Measurements from ENCODE around the gene NLRP4. TPM values are rescaled to one million over a fixed set of nuclear protein-coding genes. Genes with fewer than 3 reads are reported as not detected.

NLRP4 gene
- polyA plus RNA-seq, 1 donor (not counting 4 experiments of a cell fraction or from before 2014, with no cell fraction given): not detected

- Histone ChIP-seq H3K79me2 (ENCODE audit: control insufficient read depth, insufficient read depth, low read length) (no peaks in the 10 kb centered on the region), H3K27me3 (ENCODE audit: control insufficient read depth, extremely low read depth, insufficient read depth, low read length) (no peaks in the 10 kb centered on the region), H2AFZ (ENCODE audit: control insufficient read depth, low read length) (no peak within 1 kb of the TSS), H3K4me2 (ENCODE audit: control insufficient read depth, extremely low read depth, insufficient read depth, low read depth, low read length) (no peak within 1 kb of the TSS), H3K27ac (ENCODE audit: control insufficient read depth, insufficient read depth, low read length) (no peak within 1 kb of the TSS), H4K20me1 (ENCODE audit: control insufficient read depth, extremely low read depth, insufficient read depth, low read length) (no peaks in the 10 kb centered on the region), H3K9ac (ENCODE audit: control insufficient read depth, extremely low read depth, insufficient read depth, low read length) (no peak within 1 kb of the TSS), H3K9me3 (ENCODE audit: control insufficient read depth, low read depth, low read length) (no peaks in the 10 kb centered on the region), H3K36me3 (ENCODE audit: control insufficient read depth in 2 of 2, extremely low read depth in 1 of 2, insufficient read depth in 2 of 2, low read length in 2 of 2) (no peaks in the 10 kb centered on the region), H3K4me1 (ENCODE audit: control insufficient read depth, extremely low read depth, insufficient read depth, low read length) (no peaks in the 10 kb centered on the region), H3K4me3 (ENCODE audit: control insufficient read depth in 2 of 3, extremely low read depth in 1 of 3, insufficient read depth in 2 of 3, low read depth in 1 of 3, low read length in 3 of 3) (no peak within 1 kb of the TSS), H3K9me1 (ENCODE audit: control insufficient read depth, extremely low read depth, insufficient read depth, low read length) (no peaks in the 10 kb centered on the region)
- dilution Hi-C loops (cut with MboI; ENCODE audit: extremely low pct_ligation_motif_present, low sequenced_read_pairs): no loop called here
- TF ChIP-seq EZH2 (IDR thresholded peaks at IDR 0.05; ENCODE audit: low read length): no peak
- TF ChIP-seq, protein P1, sequence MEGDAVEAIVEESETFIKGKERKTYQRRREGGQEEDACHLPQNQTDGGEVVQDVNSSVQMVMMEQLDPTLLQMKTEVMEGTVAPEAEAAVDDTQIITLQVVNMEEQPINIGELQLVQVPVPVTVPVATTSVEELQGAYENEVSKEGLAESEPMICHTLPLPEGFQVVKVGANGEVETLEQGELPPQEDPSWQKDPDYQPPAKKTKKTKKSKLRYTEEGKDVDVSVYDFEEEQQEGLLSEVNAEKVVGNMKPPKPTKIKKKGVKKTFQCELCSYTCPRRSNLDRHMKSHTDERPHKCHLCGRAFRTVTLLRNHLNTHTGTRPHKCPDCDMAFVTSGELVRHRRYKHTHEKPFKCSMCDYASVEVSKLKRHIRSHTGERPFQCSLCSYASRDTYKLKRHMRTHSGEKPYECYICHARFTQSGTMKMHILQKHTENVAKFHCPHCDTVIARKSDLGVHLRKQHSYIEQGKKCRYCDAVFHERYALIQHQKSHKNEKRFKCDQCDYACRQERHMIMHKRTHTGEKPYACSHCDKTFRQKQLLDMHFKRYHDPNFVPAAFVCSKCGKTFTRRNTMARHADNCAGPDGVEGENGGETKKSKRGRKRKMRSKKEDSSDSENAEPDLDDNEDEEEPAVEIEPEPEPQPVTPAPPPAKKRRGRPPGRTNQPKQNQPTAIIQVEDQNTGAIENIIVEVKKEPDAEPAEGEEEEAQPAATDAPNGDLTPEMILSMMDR (optimal IDR thresholded peaks at IDR 0.05 in 1 of 3, IDR thresholded peaks at IDR 0.05 in 1 of 3, conservative IDR thresholded peaks at IDR 0.05 in 1 of 3; ENCODE audit: extremely low read depth in 1 of 3, insufficient read depth in 2 of 3, low read length in 3 of 3): no peak
- DNase-seq (ENCODE audit: low read depth, low spot score) (no peak), FAIRE-seq (no peak)
Measured at GRCh38 chr19:55831846-55832245, 4.5 kb upstream of the NLRP4 start, which contains the start of gene NLRP11. TSS of gene NLRP11 (minus strand) at chr19:55831999. CDS start at chr19:55818174, 13,825 bp downstream.

DNA sequence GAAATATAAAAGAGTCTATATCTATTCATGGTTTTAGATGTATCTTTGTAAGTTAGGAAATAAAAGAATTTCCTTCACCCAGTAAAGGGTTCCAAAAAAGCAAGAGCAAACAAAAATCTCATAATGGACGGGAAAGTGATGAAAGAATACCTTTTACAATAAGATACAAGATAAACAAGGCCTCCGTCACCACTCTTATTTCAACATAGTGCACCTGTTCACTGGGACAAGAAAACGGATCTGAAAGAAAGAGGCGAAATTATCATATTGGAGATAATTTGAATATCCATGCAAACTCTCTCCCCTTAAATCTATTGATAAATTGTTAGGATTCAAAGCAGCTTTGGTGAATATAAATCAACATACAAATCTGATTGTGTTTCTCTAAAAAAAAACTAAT, 3.7 kb upstream of the NLRP4 start:
- Histone ChIP-seq H3K4me3 (ENCODE audit: control insufficient read depth in 2 of 3, extremely low read depth in 1 of 3, insufficient read depth in 2 of 3, low read depth in 1 of 3, low read length in 3 of 3) (no peak overlapping the region), H3K4me1 (ENCODE audit: control insufficient read depth, extremely low read depth, insufficient read depth, low read length) (no peaks in the 10 kb centered on the region), H3K4me2 (ENCODE audit: control insufficient read depth, extremely low read depth, insufficient read depth, low read depth, low read length) (no peak overlapping the region), H3K9ac (ENCODE audit: control insufficient read depth, extremely low read depth, insufficient read depth, low read length) (no peak overlapping the region), H4K20me1 (ENCODE audit: control insufficient read depth, extremely low read depth, insufficient read depth, low read length) (no peaks in the 10 kb centered on the region), H3K9me1 (ENCODE audit: control insufficient read depth, extremely low read depth, insufficient read depth, low read length) (no peaks in the 10 kb centered on the region), H3K27ac (ENCODE audit: control insufficient read depth, insufficient read depth, low read length) (no peak overlapping the region), H3K36me3 (ENCODE audit: control insufficient read depth in 2 of 2, extremely low read depth in 1 of 2, insufficient read depth in 2 of 2, low read length in 2 of 2) (no peaks in the 10 kb centered on the region), H3K27me3 (ENCODE audit: control insufficient read depth, extremely low read depth, insufficient read depth, low read length) (no peaks in the 10 kb centered on the region), H3K79me2 (ENCODE audit: control insufficient read depth, insufficient read depth, low read length) (no peaks in the 10 kb centered on the region), H2AFZ (ENCODE audit: control insufficient read depth, low read length) (no peak overlapping the region), H3K9me3 (ENCODE audit: control insufficient read depth, low read depth, low read length) (no peaks in the 10 kb centered on the region)
- DNase-seq (ENCODE audit: low read depth, low spot score) (no peak), FAIRE-seq (no peak)
- TF ChIP-seq, protein P1 (optimal IDR thresholded peaks at IDR 0.05 in 1 of 3, IDR thresholded peaks at IDR 0.05 in 1 of 3, conservative IDR thresholded peaks at IDR 0.05 in 1 of 3; ENCODE audit: extremely low read depth in 1 of 3, insufficient read depth in 2 of 3, low read length in 3 of 3): no peak
- TF ChIP-seq EZH2 (IDR thresholded peaks at IDR 0.05; ENCODE audit: low read length): no peak
- dilution Hi-C loops (cut with MboI; ENCODE audit: extremely low pct_ligation_motif_present, low sequenced_read_pairs): no loop called here

Measured in keratinocyte (primary cell).